Umbilical cord (tissue), 2 donors: ENCODE results near the gene TEC. TPM values are rescaled to one million over a fixed set of nuclear protein-coding genes. Genes with fewer than 3 reads are reported as not detected.
"Not testable (repeated sequence)": the region's sequence is repeated elsewhere in the genome, so short reads cannot be mapped to it uniquely, and the experiment has no call there.

Source experiments
- DNase-seq: peaks from one replicate; pipeline ENCODE4 v3.0.0-alpha.2; 2015; ENCODE audit warnings: low spot score
- total RNA-seq: library from RNA; depleted of rRNA; stranded (reverse); fragments of >200 nt; gene quantifications from one replicate; pipeline ENCODE4 v1.2.3, GENCODE V29; 2014; ENCODE audit warnings: low replicate concordance; ENCODE audit not compliant: insufficient read depth

Gene TEC
- total RNA-seq, 1 donor from 2014 or later = 5.1 TPM

DNA sequence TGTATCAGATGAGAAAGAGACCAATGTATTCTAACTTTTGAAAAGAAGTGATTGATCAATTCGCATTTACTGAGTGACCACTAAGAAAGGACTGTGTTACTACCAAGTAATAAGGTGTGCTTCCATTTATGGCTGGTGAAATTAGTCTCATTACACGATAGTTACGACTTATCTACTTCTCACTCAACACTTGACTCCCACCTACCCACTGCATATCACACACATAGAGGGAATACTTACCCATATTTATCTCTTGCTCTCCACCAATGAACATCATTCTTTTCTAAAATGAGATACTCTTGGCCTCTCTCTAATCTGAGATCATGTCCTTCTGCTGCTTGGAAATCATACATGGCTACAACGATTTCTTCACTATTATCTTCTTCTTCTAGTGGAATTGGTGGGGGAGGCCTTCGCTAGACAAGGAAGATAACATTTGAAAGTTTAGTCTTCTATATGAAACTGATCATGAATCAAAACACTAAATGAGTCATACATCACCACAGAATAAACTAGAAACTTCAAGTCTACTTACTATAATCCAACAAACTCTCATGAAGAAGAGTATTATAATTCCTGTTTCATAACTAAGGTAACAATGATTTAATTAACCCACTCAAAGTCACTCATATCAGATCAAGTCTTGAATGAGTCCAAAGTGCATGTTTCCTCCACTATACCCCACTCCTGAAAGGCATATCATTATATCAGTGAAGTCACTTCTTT is 101.9 kb downstream of the TEC start:
- no peak for DNase-seq

DNA sequence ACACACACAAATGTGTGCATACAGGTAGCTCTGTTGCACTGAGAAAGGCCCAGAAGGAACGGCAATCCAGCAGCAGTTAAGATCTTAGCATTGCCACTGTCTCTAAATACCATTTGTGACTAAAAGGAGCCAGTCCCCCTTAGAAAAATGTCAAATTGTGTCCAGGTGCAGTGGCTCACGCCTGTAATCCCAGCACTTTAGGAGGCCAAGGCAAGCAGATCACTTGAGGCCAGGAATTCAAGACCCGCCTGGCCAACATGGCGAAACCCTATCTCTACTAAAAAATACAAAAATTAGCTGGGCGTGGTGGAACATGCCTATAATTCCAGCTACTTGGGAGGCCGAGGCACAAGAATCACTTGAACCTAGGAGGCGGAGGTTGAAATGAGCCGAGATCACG is 105.1 kb downstream of the TEC start:
- not testable (repeated sequence) for DNase-seq

DNA sequence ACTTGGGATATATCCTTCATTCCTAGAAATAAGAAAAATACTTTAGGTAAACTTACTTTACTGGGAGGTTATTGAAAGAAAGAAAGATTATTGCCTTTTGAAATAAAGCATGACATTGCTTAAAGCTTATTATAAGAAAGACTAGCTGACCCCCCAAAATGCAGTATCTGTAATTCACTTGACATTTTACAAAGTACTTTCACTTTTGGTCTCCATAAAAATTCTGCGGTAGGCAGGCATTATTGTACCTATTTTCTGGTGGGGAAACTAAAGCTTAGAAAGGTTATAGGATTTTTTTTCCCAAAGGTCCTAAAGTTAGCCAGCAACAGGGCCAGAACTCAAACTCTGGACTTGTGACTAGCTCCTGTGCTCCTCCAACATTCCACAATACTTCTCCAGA is 105.9 kb downstream of the TEC start:
- no peak for DNase-seq

DNA sequence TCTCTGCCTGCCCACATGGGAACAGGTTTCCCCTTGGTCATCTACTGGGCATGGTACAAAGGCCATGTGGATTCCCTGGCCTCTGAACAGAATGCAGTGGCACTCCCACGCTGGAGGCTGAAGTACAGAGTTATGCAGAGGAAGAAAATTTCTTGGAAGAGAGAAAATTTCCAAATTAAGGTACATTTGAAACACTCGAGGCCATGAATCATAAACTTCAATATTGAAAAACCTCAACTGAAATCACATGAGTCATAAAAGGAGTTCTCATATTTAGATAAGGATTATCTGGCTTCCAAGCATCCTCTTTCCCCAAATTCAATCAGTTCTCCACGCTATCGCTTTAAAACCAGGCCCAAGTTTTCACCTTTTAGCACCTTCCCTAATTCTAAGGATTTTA is 107.5 kb downstream of the TEC start:
- no peak for DNase-seq

DNA sequence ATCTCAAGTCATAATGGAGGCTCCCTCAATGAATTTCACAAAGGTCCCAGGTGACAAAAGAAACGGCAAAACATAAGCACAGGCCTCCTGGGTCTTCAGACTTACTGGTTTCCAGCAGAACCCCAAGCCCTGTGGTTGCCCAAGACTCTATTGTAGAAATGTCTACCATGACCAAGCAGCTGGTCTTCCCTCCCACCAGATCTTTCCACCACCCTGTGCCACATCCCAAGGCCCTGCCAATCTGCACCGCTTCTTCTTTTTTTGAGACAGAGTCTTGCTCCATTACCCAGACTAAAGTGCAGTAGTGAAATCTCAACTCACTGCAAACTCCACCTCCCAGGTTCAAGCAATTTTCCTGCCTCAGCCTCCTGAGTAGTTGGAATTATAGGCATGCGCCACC is 112.4 kb downstream of the TEC start:
- no peak for DNase-seq

DNA sequence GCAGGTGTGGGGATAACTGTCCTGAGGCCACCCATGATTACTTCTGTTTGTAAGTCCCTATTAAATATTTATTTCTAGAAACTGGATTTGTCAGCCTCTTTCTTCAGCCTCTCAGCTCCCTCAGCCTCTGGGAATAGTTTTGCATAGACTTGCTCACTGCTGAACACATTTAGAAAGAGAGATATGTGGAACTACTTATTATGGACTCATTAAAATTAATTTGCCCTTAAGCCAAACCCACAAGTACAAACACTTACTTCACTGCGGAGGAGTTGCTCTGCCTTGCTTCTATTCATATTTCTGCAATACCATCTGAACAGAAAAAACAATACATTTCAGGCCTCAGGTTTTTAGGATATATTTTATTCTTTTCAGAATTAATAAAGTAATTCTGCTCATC is 113.2 kb downstream of the TEC start:
- DNase-seq = no peak

DNA sequence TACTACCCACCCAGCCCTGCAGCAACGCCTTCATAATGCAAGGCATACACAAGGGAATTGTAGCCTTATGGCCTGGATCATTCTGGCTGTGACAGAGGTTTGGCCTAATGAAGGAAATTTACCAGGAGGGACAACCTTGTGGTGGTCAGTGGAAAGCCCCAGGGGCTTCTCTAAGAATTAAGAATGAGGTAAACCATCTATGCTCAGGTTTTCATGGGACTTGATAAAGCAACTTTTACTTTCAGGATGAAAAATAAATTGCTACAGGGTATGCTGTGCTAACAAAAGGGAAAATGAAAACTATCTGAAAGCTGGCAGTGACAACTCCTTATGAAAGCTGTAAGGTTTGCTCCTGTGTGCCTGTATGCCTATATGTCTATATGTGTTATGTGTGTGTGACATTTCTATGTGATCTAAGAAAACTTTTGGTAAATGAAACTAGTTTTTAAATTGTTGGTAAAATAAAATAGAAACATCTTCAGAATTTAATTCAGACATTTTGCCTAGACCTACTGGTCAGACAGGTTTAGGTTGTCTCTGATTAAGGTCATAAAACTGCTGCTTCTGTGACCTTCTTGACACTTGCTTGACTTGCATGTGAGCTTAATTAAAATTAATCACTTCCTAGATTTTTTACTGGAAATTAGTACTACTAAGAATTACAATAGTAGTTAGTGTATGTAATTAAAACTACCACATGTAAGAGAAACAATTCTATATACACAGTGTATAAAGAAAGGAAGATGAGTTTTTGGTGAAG is 115.7 kb downstream of the TEC start:
- no peak for DNase-seq

DNA sequence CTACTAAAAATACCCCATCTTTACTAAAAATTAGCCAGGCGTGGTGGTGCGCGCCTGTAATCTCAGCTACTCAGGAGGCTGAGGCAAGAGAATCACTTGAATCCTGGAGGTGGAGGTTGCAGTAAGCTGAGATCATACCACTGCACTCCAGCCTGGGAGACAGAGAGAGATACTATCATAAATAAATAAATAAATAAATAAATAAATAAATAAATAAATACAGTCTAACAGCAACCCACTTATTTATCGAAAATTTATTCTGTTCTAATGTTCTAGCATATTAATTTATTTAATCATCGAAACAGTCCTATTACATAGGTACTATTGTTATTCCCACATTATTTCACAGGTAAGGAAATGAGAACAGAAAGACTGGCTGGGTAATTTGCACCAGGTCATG is 117.4 kb downstream of the TEC start:
- no peak for DNase-seq

DNA sequence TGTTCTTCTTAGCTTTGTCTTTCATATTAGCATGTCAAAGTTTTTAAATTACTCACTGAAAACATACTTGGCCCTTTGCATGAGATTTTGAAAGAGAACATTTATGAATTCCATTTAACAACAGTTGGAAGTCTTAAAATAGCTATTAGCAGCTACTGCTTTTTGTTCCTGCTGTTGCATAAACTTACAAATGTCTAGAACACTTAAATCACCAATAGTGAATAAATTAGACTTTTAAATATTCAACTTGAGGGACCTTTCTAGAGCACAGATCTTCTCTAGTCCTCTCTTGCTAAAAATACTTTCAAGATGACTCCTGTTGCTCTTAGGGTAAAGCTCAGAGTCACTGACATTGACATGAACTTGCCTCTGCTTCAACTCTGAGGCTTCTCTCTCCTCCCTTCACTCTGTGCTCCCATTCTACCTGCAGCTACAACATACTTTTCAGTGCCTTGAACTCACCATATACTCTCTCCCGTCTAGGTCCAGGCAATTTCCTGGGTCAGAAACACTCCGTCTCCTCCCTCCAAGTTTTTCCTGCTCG is 119.7 kb downstream of the TEC start:
- DNase-seq = no peak

DNA sequence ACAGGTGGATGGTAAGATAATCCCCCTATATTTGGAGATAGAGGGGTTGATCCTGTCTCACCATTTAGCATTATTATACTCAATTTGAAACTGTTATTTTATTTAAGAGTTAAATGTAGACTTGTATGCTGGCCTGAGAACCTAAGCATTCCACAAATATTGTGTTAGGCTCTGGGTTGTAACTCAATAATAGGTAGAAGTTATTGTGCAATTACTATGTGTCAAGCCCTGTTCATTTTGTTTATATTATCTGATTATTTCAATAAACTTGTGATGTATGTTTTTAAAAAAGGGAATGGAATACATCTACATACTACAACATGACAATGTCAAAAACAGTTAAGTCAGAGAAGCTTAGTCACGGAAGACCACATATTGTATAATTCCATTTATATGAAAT is 122.0 kb downstream of the TEC start:
- no peak for DNase-seq

DNA sequence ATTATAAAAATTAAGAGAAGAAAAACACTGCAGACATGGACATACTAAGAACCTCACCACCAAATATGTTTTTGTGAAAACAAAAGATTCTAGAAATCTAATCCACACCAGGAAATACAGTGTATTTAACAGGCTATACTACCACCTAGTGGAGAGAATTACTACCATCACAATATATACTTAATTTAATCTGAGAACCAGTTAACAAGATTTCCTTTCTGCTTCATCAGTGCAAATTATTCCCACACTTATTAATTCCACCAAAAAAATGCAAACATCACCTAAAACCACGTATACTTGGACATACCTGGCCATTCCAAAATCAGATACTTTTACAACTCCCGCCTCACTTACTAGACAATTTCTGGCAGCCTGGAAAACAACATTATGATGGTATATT is 128.6 kb downstream of the TEC start:
- peak; percentile 37 for DNase-seq

DNA sequence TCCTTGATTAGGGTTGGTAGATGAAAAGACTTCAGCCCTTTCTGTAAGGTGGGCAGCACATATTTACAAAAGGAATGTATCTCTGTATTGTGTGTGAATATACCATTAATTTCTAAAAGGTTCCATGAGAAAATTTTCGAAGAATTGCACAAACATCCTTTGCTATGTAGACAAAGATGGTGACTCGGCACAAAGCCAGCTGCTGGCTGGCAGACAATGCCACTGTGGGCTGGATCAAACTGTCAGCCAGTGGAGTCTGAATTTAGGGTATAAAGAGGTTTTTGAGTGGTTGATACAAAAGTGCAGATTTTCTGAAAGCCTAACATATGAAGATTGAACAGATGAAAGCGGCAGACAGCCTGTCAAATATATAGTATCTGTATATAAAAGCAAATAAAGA is 129.9 kb downstream of the TEC start:
- no peak for DNase-seq

DNA sequence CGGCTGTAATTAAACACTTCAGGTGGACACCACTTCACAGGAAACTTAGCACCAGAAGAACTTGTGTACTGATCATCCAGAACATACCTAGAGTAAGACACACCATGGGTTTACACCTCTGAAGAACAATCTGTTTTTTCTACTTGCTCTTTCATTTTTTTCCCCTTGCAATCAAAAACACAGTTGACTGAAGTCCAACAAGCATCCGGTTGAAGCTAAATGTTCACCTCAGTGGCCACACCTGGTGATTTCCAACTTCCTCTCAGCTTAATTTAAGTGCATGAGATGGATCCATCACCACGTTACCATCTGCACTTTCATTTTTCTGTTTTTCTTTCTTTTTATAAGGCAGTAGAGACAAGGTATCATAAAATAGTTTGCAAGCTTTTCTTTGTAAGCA is 130.7 kb downstream of the TEC start:
- DNase-seq = no peak

DNA sequence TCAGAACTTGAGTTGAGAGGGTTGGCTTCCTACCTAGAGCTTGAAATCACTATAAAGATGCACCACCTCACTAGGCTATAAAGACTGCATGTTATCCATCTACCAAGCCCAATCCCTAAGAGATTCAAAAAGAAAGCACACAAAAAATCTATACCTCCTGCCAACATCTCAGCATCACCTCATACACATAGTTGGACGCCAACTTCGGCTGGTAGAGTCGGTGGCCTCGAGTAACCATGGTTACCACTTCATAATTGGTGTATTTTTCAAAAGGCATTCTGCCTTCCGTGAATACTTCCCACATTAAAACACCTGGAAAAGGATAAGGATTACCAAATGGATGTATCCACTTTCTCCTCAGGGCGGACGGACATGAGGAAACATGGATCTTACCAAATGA is 131.1 kb downstream of the TEC start:
- DNase-seq = no peak

DNA sequence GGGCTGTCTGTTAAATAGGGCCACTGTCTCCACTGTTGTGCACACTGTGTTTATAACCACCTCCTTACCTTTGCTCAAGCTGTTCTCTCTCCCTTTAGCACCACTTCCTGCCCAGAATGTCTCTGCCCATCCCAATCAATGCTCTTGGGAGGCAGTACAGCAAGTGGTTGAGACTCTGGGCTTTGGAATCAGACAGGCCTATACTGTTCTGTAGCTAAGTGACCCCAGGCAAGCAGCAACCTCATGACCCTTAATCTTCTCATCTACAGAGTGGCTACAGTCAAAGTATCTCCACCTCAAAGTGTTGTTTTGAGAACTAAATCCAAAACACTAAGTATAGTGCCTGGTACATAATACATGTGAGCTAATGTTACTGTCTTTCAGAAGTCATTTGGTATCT is 131.8 kb downstream of the TEC start:
- no peak for DNase-seq

DNA sequence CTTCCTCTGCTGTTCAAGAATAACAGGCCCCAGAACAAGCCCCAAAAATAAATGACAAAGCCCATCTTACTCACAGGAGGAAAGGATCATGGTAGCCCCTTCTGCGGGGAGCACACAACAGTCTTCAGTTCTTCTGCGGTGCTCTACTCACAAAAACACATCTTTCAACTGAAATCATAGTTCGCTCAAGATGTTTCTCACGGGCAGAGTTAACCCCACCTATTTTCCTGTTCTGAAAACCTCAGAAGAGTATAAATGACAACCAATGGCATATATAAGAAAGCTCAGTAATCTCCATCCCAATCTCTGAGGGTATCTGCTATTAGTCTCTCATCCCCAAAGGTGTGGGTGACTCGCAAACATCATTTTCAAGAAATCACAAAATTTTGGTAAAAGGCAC is 135.6 kb downstream of the TEC start, which contains the start of gene TXK:
Gene TXK, minus strand, starts transcription at position 170 of the 400 bp plus-strand sequence. Its CDS starts 80 bp downstream, at position 90.
- no peak for DNase-seq

DNA sequence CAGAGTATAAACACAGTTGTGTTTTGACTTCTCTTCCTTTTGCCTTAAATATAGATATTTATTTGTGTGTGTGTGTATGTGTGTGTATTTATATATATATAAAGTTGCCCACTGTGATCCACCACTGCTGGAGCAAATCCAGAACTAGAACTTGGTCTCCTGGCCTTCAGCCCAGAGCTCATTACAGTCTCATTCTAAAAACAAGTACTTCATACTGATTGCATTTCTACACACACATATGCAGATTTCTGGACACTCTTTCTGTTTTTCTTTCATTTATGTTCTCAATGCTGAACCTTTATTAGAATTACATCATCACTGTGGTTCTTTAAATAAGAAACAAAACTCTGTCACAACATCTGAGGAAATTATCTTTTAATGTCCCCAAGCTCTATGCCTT is 136.0 kb downstream of the TEC start:
- no peak for DNase-seq

DNA sequence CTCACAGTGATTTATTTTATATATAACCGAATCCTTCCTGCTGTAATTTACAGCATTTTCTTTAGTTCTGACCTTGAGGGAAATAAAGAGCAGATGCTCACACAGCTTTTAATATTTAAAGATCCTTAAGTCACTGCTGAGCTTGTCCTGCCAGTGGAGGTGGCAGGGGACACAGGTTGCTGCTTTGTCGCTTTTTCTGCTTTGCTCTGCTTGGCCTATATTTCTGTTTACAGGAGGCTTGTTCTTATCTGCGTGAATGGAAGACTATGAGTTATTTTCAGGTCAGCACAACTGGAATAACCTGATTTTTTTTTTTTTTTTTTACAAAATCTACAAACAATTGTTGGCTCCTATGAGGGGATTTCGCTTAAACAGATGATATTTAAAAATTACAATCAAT is 137.9 kb downstream of the TEC start:
- no peak for DNase-seq

DNA sequence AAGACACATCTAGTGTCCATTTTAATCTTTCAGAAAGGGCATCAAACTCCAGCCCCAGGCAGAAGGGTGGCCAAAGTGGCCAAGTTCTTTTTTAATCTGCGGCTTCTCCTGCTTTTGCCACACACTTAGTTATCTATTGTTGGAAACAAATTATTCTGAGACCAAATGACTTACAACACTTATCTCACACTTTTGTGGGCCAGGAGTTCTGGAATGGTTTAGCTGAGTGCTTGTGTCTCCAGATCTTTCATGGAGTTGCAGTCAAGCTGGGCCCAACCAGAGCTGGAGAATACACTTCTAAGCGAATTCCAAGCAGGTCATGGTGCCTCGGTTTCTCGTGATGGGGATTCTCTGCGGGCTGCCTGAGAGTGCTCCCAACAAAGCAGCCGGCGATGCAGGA is 139.5 kb downstream of the TEC start:
- no peak for DNase-seq

DNA sequence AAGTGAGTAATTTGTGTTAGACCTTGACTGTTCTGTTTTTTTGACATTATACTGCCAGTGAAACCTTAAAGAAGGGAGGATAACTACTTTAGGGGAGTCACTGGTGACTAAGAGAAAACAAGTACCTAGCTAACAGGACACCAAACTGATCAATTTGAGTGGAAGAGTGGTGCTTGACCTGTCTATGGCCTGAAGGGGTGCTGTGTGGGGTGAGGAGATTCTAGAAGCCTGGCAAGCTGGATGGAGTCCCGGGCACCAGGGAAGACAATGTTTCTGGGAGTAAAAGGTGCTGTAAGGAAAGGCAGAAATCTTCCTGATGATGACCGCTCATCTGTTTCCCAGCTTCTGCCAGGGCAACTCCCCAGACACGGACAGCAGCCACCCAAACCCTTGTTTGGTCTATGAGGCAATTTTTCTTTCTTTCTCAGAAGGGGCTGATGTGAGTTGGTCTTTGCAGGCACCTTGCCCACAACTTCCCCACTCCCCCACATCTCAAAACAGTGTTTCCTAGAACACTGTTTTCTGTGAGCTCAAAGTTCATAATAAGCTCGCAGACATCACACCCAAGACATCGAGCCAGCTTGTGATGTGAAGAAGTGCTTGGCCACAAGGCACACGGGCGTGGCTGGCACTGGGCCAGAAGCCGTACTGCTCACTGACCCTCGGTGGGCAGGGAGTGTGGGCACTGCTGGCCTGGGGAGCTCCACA is 140.2 kb downstream of the TEC start:
- DNase-seq = no peak

DNA sequence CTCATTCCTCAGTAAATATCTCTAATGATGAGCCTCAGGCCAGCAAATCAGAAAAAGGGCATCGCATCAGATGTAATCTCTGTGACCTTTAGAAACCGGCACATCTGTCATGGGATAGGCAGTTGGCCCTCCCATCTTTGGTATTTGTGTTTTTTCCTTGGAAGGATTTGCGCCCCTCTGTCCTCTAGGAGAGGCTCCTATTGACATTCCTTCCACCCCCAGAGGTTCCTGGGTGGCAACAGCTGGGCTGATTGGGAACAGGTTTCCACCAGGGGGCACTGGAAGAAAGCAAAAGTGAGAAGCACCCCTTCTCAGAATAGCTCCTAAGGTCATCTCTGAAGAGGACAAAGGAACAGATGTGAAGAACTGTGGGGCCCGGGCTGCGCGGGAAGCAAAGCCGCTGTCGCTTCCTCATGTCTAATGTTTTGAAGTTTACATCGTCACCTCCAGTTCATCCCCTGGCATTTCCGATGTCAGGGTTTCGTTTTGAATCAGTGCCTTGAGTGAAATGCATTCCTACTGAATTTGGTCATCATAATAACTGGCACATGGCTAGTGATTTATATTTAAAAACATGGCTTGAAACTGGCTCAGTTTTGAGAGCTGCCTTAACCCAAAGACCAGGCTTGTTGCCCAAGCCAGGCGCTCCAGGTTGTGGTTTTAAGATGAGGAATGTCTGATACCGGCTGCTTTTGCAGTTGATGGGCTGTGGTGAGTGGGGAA is 141.8 kb downstream of the TEC start:
- peak; percentile 67 for DNase-seq

DNA sequence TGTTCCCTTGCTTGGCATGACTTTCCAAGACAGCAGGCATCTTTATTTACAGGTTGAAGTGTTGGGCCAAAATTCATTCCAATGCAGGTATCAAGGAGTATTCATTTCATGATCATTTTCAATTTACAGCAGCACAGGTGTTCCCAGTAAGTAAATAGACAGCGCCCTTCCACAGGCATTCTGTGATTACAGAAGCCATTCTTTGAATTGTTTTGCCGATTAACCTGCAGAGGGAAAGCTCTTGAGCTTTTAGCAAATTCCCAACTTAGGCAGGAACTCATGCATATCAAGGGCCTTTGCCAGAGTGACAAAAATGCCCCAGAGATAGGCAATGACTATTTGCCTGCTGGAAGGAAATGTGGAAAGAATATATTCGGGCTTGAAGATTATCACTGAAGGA is 142.4 kb downstream of the TEC start:
- no peak for DNase-seq
